Stimulated activated CD8-positive, alpha-beta memory T cell treated with anti-CD3 and anti-CD28 coated beads, Interleukin-2, amount 100 ng/mL, for 1 hour (primary cell): Measurements from ENCODE around the gene RPS6KA4.

Experiments used
- DNase-seq, 2 donors: peaks; one replicate each; pipeline ENCODE4 v3.0.0-alpha.2; 2020; ENCODE audit warnings: low read depth in 2 of 2

RPS6KA4 gene

DNA sequence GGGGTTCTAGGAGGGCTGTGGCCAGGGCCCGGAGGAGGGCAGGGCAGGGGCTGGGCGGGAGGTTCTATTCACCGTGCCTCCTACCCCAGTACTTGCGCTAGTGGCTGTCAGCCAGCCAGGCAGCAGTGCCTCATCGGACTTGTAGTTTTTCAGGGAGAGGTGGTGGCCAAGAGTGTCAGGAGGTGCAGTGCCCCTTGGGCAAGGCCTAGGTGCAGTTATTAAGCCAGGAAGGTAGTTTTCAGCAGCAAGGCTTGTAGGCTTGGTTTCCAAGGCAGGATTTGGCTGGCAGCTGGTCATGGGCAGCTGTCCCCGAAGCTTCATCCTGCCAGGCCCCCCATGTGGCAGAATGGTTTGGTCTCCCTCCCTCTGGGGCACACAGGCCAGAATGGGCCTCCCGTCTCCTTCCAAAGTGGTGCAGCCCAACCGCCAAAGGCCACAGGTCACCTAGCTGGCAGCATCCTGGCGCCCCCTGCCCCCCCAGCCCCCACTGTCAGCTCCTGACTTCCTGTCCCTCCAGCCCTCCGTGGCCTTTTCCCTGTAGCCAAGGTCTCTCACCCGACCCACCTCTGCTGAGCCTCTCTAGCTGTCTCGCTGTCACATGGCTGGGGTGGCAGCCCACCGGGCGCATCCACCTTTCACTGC lies 10.5 kb upstream of the RPS6KA4 start:
- DNase-seq: no peak

DNA sequence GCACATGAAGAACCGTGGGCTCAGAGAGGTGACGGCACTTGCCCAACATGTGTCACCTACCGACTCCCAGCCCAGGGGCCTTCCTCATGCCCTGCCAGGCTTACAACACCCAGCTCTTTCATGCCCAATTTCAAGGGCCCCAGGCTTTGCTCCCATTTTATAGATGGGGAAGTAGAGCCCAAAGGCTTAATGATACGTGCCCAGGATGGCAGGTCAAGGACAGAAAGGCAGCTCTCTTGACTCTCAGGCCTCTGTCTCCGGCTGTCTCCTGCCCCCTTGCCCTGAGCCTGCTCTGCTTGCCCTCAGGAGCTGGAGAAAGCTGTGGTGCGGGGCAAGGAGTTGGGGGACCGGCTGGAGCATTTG lies 10.0 kb upstream of the RPS6KA4 start:
- DNase-seq: no peak

- no peak for DNase-seq
Measured at GRCh38 chr11:64349404-64349803, 9.6 kb upstream of the RPS6KA4 start.

DNA sequence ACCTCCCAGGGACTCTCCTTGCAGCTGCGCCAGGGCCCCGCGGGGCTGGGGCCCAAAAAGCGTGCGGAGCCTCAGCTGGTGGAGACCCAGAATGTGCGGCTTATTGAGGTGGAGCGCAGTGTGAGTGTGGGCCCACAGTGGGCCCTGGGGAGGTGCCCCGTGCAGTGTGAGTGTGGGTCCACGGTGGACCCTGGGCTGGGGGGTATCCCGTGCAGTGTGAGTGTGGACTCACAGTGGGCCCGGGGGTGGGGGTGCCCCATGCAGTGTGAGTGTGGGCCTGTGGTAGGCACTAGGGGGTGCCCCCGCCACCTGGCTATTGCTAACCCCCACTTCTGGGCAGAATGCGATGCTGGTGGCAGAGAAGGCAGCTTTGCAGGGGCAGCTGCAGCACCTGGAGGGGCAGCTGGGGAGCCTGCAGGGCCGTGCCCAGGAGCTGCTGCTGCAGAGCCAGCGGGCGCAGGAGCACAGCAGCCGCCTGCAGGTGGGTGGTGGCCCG lies 7.8 kb upstream of the RPS6KA4 start:
- no peak for DNase-seq

DNA sequence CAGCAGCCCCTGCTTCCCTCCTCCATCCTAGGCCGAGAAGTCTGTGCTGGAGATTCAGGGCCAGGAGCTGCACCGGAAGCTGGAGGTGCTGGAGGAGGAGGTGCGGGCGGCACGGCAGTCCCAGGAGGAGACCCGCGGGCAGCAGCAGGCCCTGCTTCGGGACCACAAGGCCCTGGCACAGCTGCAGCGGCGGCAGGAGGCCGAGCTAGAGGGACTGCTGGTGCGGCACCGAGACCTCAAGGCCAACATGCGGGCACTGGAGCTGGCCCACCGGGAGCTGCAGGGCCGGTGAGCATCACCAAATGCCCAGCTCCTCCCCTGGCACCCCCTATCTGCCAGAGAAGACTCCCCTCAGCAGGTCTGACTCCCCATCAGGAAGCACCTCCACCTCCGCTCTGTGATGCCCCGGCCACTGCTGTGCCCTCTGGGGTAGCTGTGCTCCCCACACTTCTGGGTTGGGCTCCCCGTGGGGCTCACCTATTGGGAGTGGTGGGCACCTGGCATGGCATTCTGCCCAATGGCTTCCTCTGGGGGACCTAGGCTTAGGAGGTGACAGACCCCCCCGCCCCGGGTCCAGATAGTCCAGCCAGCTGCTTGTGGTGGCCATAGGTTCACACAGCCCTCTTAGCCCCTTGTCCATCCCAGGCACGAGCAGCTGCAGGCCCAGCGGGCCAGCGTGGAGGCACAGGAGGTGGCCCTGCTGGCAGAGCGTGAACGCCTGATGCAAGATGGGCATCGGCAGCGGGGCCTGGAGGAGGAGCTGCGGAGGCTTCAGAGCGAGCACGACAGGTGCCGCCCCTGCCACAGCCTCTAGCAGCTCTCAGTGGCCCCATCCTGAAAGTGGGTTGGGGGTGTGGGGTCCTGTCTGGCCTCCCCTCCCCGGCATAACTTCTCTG lies 6.6 kb upstream of the RPS6KA4 start:
- DNase-seq: no peak

- no peak for DNase-seq
Measured at GRCh38 chr11:64352995-64353714, 5.8 kb upstream of the RPS6KA4 start.

DNA sequence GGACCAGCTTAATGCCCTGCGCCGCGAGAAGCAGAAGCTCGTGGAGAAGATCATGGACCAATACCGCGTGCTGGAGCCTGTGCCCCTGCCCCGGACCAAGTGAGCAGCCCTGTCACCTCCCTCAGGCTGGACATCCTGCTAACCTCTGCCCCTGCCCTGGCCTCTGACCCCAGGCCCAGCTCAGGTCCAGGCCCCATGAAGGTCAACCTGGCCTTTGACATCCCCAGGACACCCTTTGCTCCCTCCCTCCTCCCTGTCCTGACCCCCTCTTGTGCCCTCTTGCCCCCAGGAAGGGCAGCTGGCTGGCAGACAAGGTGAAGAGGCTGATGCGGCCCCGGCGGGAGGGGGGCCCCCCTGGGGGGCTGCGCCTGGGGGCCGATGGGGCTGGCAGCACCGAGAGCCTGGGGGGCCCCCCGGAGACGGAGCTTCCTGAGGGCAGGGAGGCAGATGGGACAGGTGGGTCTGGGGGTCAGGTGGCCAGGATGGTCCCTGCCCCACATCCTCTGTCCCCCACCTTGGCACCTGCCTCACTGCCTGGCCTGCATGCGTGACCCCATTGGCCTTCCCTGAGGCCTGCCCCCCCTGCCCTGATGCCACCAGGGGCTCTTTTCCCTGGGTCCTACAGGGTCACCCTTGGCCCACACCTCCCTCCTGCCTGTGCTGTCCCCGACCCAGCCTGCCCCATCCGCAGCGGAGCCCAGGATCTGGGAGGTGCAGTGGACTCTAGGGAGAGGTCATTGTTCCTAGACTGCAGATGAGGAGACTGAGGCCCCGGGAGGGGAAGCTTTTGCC lies 5.1 kb upstream of the RPS6KA4 start:
- no peak for DNase-seq

DNA sequence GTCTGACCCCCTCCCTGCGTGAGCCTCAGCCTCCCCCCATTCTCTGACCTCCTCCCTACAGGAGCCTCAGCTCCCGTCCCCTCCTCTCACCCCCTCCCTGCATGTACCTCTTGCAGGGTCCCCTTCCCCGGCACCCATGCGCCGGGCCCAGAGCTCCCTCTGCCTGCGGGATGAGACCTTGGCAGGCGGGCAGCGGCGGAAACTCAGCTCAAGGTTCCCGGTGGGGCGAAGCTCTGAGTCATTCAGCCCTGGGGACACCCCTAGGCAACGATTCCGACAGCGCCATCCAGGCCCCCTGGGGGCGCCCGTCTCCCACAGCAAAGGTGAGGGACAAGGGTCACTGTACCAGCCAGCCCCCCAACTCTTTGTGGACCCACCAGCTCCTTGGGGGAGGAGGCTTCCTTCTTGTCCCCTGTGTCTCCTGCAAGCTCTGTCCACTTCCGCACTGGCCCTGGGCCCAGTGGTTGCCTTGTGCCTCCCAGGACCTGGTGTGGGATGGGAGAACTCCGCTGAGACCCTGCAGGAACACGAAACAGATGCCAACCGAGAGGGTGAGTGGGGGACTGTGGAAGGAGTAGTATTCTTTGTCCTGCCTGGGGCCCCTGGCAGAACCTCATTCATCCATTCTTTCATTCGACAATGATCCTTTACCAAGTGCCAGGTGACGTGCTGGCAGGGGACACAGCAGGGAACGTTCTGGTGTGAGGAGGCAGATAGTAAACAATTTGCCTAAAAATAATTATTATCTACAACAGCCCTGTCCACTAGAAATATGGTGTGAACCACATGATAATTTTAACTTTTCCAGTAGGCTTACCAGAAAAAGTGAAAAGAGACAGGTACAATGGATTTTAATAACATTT lies 3.7 kb upstream of the RPS6KA4 start:
- no peak for DNase-seq

GRCh38 chr11:64356498-64357411 lies 2.2 kb upstream of the RPS6KA4 start:
- DNase-seq: no peak

DNA sequence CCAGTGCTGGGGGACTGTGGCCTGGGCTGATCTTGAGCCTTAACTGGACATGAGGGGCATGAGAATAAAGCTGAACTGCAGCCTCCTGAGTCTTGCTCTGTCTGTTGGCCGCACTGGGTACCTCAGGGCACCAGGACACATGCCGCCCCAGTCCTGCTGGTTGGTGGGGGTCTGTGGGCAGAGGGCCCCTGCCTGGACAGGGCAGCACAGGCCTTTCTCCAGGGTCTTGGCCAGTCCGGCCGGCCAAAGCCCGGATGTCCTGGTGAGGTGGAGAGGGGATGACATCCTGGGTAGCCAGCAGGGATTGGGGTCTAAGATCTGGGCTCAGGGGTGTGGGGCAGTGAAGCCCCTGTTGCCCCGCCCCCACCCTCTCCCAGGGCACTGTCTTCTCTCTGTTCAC lies 1.5 kb upstream of the RPS6KA4 start:
- DNase-seq: no peak

GRCh38 chr11:64357904-64358535 lies 942 bp upstream of the RPS6KA4 start:
- DNase-seq: no peak

- no peak for DNase-seq
Measured at GRCh38 chr11:64358536-64358906, 441 bp upstream of the RPS6KA4 start.

DNA sequence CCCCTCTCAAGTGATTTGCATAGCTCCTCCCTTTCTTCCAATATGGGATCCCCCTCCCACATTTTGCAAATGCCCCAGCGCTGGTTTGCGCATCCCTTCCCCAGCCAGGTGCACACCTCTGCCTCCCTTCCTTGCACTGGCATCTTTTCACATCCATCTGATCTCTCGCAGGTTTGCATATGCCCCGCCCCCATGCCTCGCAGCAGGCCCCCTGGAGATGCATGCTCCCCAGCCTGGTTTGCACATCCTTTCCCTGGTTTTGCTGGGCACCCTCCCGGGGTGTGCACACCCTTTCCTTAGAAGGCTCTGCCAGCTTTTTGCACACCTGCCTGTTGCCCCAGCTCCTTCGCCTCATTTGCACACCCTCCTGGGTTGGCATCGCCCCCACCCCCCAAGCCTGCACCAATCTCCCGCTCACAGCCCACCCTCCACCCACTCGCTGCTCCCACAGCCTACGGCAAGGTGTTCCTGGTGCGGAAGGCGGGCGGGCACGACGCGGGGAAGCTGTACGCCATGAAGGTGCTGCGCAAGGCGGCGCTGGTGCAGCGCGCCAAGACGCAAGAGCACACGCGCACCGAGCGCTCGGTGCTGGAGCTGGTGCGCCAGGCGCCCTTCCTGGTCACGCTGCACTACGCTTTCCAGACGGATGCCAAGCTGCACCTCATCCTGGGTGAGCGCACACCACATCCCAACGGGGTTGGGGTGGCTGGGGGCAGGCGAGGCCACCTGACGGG lies 917 bp downstream of the RPS6KA4 start:
- DNase-seq: no peak

DNA sequence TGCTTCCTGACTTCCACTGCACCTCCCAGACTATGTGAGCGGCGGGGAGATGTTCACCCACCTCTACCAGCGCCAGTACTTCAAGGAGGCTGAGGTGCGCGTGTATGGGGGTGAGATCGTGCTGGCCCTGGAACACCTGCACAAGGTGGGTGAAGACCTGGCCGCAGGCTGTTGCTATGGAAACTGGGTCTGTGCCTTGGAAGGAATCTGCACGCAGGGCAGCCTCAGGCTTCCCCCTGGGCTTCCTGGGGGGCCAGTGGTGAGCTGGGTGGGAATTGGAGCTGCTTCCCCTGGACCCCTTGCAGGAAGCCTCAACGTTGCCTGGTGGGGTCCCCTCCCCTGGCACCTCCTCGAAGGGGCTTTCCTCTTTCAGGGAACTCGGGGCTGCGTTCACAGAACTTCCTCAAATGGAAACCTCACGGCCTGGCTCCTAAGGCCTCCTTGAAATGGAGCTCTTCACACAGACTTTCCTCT lies 1.5 kb downstream of the RPS6KA4 start:
- no peak for DNase-seq

DNA sequence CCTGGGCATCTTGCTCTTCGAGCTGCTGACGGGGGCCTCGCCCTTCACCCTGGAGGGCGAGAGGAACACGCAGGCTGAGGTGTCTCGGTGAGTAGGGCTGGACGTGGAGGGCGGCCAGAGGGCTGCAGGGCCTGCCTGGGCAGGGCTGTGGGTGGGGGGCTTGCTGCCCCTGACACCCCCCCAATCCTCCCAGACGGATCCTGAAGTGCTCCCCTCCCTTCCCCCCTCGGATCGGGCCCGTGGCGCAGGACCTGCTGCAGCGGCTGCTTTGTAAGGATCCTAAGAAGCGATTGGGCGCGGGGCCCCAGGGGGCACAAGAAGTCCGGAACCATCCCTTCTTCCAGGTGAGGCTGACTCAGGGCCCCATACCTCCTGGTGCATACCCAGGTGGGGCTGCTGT lies 2.7 kb downstream of the RPS6KA4 start:
- DNase-seq: no peak

DNA sequence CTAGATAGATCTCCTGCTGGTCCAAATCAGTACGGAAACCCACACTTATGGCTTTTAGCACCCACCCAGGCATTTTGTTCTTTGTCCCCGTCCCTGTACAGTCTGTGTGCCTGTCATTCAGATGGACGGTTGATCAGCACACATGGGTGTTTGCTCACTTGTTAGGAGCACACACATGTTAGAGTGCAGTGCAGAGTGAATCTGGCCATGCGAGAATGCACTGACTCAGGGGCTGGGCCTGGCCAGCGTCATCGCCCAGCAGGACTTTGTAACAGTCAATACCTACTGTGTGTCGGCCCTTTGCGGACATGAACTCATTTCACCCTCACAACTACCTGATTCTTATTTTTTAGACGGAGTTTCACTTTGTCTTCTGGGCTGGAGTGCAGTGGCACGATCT lies 3.4 kb downstream of the RPS6KA4 start:
- DNase-seq: no peak

GRCh38 chr11:64364435-64364834 lies 5.5 kb downstream of the RPS6KA4 start:
- no peak for DNase-seq

GRCh38 chr11:64364911-64365310 lies 5.9 kb downstream of the RPS6KA4 start:
- no peak for DNase-seq
